Activated naive CD4-positive, alpha-beta T cell treated with anti-CD3 and anti-CD28 coated beads, Interleukin-2, amount 50 U/mL, for 24 hours (primary cell): Measurements from ENCODE around the gene LRRC61.
"Not testable (repeated sequence)": the region's sequence is repeated elsewhere in the genome, so short reads cannot be mapped to it uniquely, and the experiment has no call there.

Experiments used
- H3K27ac Mint-ChIP-seq: one replicate; pipeline ENCODE4 v1.8.0; 2021; ENCODE audit warnings: mild to moderate bottlenecking, mixed read lengths
- H3K27me3 Mint-ChIP-seq: one replicate; pipeline ENCODE4 v1.8.0; 2021; ENCODE audit warnings: mixed read lengths
- H3K36me3 Mint-ChIP-seq: one replicate; pipeline ENCODE4 v1.8.0; 2021; ENCODE audit warnings: mixed read lengths
- H3K4me1 Mint-ChIP-seq: one replicate; pipeline ENCODE4 v1.8.0; 2021; ENCODE audit warnings: mixed read lengths
- H3K4me3 Mint-ChIP-seq: one replicate; pipeline ENCODE4 v1.8.0; 2021; ENCODE audit warnings: mild to moderate bottlenecking, mixed read lengths
- H3K9me3 Mint-ChIP-seq: one replicate; pipeline ENCODE4 v1.8.0; 2021; ENCODE audit warnings: mixed read lengths

Gene LRRC61

GRCh38 chr7:150304499-150305258, 18.5 kb upstream of the LRRC61 start:
- not testable (repeated sequence) for H3K27me3 Mint-ChIP-seq, H3K9me3 Mint-ChIP-seq, H3K36me3 Mint-ChIP-seq, H3K4me3 Mint-ChIP-seq, H3K27ac Mint-ChIP-seq
- peaks cover 16% of the 10 kb centered on the region for H3K4me1 Mint-ChIP-seq

- not testable (repeated sequence) for H3K27me3 Mint-ChIP-seq, H3K36me3 Mint-ChIP-seq, H3K9me3 Mint-ChIP-seq, H3K4me3 Mint-ChIP-seq, H3K27ac Mint-ChIP-seq
- H3K4me1 Mint-ChIP-seq, result peaks cover 16% of the 10 kb centered on the region
These were observed 17.8 kb upstream of the LRRC61 start for GRCh38 chr7:150305259-150305902.

GRCh38 chr7:150305903-150306284, 17.3 kb upstream of the LRRC61 start:
- H3K36me3 Mint-ChIP-seq, H3K9me3 Mint-ChIP-seq, H3K4me3 Mint-ChIP-seq, H3K27me3 Mint-ChIP-seq, H3K27ac Mint-ChIP-seq: not testable (repeated sequence)
- H3K4me1 Mint-ChIP-seq, result peaks cover 16% of the 10 kb centered on the region

- not testable (repeated sequence) for H3K9me3 Mint-ChIP-seq, H3K36me3 Mint-ChIP-seq, H3K27ac Mint-ChIP-seq, H3K4me3 Mint-ChIP-seq, H3K27me3 Mint-ChIP-seq
- peaks cover 16% of the 10 kb centered on the region for H3K4me1 Mint-ChIP-seq
These were observed 16.8 kb upstream of the LRRC61 start for GRCh38 chr7:150306377-150306776.

GRCh38 chr7:150307129-150307528, 16.0 kb upstream of the LRRC61 start:
- H3K4me1 Mint-ChIP-seq, result peaks cover 16% of the 10 kb centered on the region
- H3K36me3 Mint-ChIP-seq, result no peaks in the 10 kb centered on the region
- no peak overlapping the region for H3K27ac Mint-ChIP-seq
- no peaks in the 10 kb centered on the region for H3K27me3 Mint-ChIP-seq
- no peaks in the 10 kb centered on the region for H3K9me3 Mint-ChIP-seq
- H3K4me3 Mint-ChIP-seq, result no peak overlapping the region

- H3K9me3 Mint-ChIP-seq, result no peaks in the 10 kb centered on the region
- H3K36me3 Mint-ChIP-seq, result no peaks in the 10 kb centered on the region
- H3K27ac Mint-ChIP-seq, result no peak overlapping the region
- H3K27me3 Mint-ChIP-seq, result no peaks in the 10 kb centered on the region
- H3K4me1 Mint-ChIP-seq, result peaks cover 16% of the 10 kb centered on the region
- no peak overlapping the region for H3K4me3 Mint-ChIP-seq
These were observed 15.3 kb upstream of the LRRC61 start for GRCh38 chr7:150307904-150308303.

GRCh38 chr7:150308575-150308974, 14.6 kb upstream of the LRRC61 start:
- Mint-ChIP-seq H3K4me1 (peaks cover 16% of the 10 kb centered on the region), H3K4me3 (no peak overlapping the region), H3K27me3 (no peaks in the 10 kb centered on the region), H3K9me3 (no peaks in the 10 kb centered on the region), H3K36me3 (peaks cover 2% of the 10 kb centered on the region), H3K27ac (no peak overlapping the region)

GRCh38 chr7:150311146-150311545, 12.0 kb upstream of the LRRC61 start:
- H3K9me3 Mint-ChIP-seq, result no peaks in the 10 kb centered on the region

GRCh38 chr7:150311711-150312110, 11.4 kb upstream of the LRRC61 start:
- H3K4me3 Mint-ChIP-seq, result no peak overlapping the region
- no peak overlapping the region for H3K27ac Mint-ChIP-seq
- no peaks in the 10 kb centered on the region for H3K27me3 Mint-ChIP-seq
- H3K36me3 Mint-ChIP-seq, result peaks cover 3% of the 10 kb centered on the region
- H3K4me1 Mint-ChIP-seq, result peaks cover 16% of the 10 kb centered on the region
- H3K9me3 Mint-ChIP-seq, result no peaks in the 10 kb centered on the region

More at GRCh38 chr7:150311146-150311545, 12.0 kb upstream of the LRRC61 start:
- Mint-ChIP-seq H3K27ac (no peak overlapping the region), H3K27me3 (no peaks in the 10 kb centered on the region), H3K4me1 (peaks cover 16% of the 10 kb centered on the region), H3K36me3 (peaks cover 3% of the 10 kb centered on the region), H3K4me3 (no peak overlapping the region)

- not testable (repeated sequence) for H3K27ac Mint-ChIP-seq, H3K9me3 Mint-ChIP-seq, H3K27me3 Mint-ChIP-seq, H3K4me3 Mint-ChIP-seq, H3K36me3 Mint-ChIP-seq
- H3K4me1 Mint-ChIP-seq, result peaks cover 11% of the 10 kb centered on the region
These were observed 10.3 kb upstream of the LRRC61 start for GRCh38 chr7:150312649-150313366.

GRCh38 chr7:150313367-150313809, 9.8 kb upstream of the LRRC61 start:
- no peaks in the 10 kb centered on the region for H3K9me3 Mint-ChIP-seq
- no peaks in the 10 kb centered on the region for H3K27me3 Mint-ChIP-seq
- peaks cover 8% of the 10 kb centered on the region for H3K4me1 Mint-ChIP-seq
- no peak overlapping the region for H3K27ac Mint-ChIP-seq
- H3K36me3 Mint-ChIP-seq, result peaks cover 10% of the 10 kb centered on the region
- no peak overlapping the region for H3K4me3 Mint-ChIP-seq

- Mint-ChIP-seq H3K4me3 (no peak overlapping the region), H3K9me3 (no peaks in the 10 kb centered on the region), H3K27ac (no peak overlapping the region), H3K27me3 (no peaks in the 10 kb centered on the region), H3K36me3 (peaks cover 10% of the 10 kb centered on the region), H3K4me1 (peaks cover 5% of the 10 kb centered on the region)
These were observed 9.3 kb upstream of the LRRC61 start for GRCh38 chr7:150313870-150314269.

- Mint-ChIP-seq H3K4me3 (no peak overlapping the region), H3K27me3 (no peaks in the 10 kb centered on the region), H3K9me3 (no peaks in the 10 kb centered on the region), H3K27ac (no peak overlapping the region), H3K4me1 (peaks cover 4% of the 10 kb centered on the region), H3K36me3 (peaks cover 10% of the 10 kb centered on the region)
These were observed 8.4 kb upstream of the LRRC61 start for GRCh38 chr7:150314639-150315239.

- peaks cover 13% of the 10 kb centered on the region for H3K36me3 Mint-ChIP-seq
- H3K4me1 Mint-ChIP-seq, result peaks cover 21% of the 10 kb centered on the region
- H3K4me3 Mint-ChIP-seq, H3K27me3 Mint-ChIP-seq, H3K9me3 Mint-ChIP-seq, H3K27ac Mint-ChIP-seq: not testable (repeated sequence)
These were observed 6.2 kb upstream of the LRRC61 start for GRCh38 chr7:150316987-150317386.

GRCh38 chr7:150317748-150318444, 5.3 kb upstream of the LRRC61 start:
- H3K4me1 Mint-ChIP-seq, result peaks cover 30% of the 10 kb centered on the region

More at GRCh38 chr7:150317748-150318444, 5.3 kb upstream of the LRRC61 start:
- Mint-ChIP-seq H3K27ac (no peak overlapping the region), H3K9me3 (no peaks in the 10 kb centered on the region), H3K4me3 (no peak overlapping the region), H3K27me3 (no peaks in the 10 kb centered on the region), H3K36me3 (peaks cover 16% of the 10 kb centered on the region)
